Prostate gland (tissue), 2 donors: ENCODE measurements around the gene FTH1. TPM values are rescaled to one million over a fixed set of nuclear protein-coding genes. Genes with fewer than 3 reads are reported as not detected.

Experiments used
- DNase-seq: peaks from one replicate; pipeline ENCODE4 v3.0.0-alpha.2; 2019; ENCODE audit warnings: low spot score
- H3K27ac ChIP-seq, 2 donors: fragments of 200-600 bp; sonication (generic); 2 replicates each; pipeline ENCODE4 v1.5.1; 2017 to 2019
- H3K27me3 ChIP-seq: fragments of 200-600 bp; sonication (generic); replicated peaks from 2 replicates; pipeline ENCODE4 v1.5.1; 2019; ENCODE audit not compliant: insufficient read depth
- H3K36me3 ChIP-seq, 2 donors: fragments of 200-600 bp; sonication (generic); 1 replicate in 1 of 2; 2 replicates in 1 of 2; pipeline versions ENCODE4 v1.5.1 to v1.8.1; 2017 to 2019
- H3K4me1 ChIP-seq: fragments of 200-600 bp; sonication (generic); replicated peaks from 2 replicates; pipeline ENCODE4 v1.5.1; 2019
- H3K4me3 ChIP-seq, 2 donors: fragments of 200-600 bp; sonication (generic); 2 replicates each; pipeline ENCODE4 v1.5.1; 2017 to 2019
- H3K9me3 ChIP-seq: fragments of 200-600 bp; sonication (generic); 2 replicates; pipeline ENCODE4 v1.5.1; 2017
- POLR2A ChIP-seq: fragments of 450-650 bp; IDR thresholded peaks from one replicate; pipeline ENCODE4 v1.6.1; 2016; ENCODE audit warnings: antibody characterized with exemption, mild to moderate bottlenecking
- POLR2AphosphoS5 ChIP-seq: sonication (generic); formaldehyde crosslinking; IDR thresholded peaks from one replicate; pipeline ENCODE4 v1.6.1; 2017; ENCODE audit warnings: antibody characterized with exemption
- WGBS: methylation state at CpG from one replicate; pipeline ENCODE4 v1.1.5; 2018; 5-methylcytosine and 5-hydroxymethylcytosine counted together
- intact Hi-C: fragments of 100-400 bp; cut with DNase I; formaldehyde crosslinking; loops from one replicate; pipeline ENCODE4 v1.14.2; 2022
- total RNA-seq, 2 donors: library from RNA; depleted of rRNA; stranded (reverse); fragments of >200 nt; gene quantifications; one replicate each; pipeline ENCODE4 v1.1.0, GENCODE V29; 2016
- TF ChIP-seq, protein P1 (sequence below), 4 experiments: fragments of 200-600 bp in 2 of 4; fragments of 450-650 bp in 2 of 4; sonication (generic) in 2 of 4; IDR thresholded peaks; 1 replicate in 3 of 4; 2 replicates in 1 of 4; pipeline ENCODE4 v1.5.1; 2016 to 2019; ENCODE audit warnings: antibody characterized with exemption in 4 of 4, mild to moderate bottlenecking in 2 of 4, moderate library complexity in 2 of 4

FTH1 gene
- total RNA-seq, 2 donors from 2014 or later, result 1,344 to 1,560 TPM

DNA sequence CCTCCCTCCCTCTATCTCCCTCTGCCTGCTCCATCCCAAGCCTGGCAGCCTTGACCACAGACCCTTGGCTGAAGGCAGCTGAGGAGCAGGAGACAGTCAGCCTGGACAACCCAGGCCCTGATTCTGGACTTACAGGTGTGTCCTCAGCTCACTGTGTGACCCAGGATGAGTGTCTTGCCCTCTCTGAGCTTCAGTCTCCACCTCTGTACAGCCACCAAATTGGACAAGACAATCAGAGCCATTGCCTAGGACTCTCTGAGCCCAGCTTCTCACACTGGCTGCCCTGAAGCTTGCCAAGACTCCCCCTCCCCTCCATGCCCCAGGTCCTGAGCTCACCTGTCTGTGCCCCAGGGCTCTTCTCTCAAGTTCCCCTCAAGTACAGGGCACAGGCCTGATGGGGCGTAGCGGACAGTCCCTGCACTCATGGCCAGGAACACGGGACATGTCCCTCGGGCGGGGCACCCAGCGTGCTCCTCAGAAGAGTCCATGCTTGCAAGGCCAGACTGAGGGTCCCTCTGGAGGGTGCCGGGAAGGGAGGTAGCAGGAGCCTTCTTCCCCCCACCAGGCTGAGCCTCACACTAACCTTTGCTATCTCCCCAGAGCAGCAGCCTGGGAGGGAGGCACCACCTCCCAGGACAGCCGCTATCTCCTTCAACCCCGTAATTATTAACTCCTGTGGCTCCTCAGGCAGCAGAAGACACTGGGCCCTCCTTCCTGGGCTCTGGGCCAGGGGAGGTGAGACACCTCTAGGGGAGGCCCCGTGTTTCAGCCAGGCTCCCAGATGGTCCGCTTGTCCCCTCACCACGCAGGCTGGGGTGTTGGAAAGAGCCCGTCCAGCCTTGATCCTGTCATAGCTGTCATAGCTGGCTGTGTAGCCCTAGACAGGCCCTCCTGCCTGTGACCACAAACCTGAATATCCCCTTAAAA lies 47.5 kb downstream of the FTH1 start:
- Histone ChIP-seq H3K27ac (no peak overlapping the region), H3K36me3 (no peaks in the 10 kb centered on the region), H3K4me3 (no peak overlapping the region), H3K9me3 (no peaks in the 10 kb centered on the region), H3K27me3 (no peaks in the 10 kb centered on the region), H3K4me1 (peaks cover 4% of the 10 kb centered on the region)
- TF ChIP-seq, protein P1, sequence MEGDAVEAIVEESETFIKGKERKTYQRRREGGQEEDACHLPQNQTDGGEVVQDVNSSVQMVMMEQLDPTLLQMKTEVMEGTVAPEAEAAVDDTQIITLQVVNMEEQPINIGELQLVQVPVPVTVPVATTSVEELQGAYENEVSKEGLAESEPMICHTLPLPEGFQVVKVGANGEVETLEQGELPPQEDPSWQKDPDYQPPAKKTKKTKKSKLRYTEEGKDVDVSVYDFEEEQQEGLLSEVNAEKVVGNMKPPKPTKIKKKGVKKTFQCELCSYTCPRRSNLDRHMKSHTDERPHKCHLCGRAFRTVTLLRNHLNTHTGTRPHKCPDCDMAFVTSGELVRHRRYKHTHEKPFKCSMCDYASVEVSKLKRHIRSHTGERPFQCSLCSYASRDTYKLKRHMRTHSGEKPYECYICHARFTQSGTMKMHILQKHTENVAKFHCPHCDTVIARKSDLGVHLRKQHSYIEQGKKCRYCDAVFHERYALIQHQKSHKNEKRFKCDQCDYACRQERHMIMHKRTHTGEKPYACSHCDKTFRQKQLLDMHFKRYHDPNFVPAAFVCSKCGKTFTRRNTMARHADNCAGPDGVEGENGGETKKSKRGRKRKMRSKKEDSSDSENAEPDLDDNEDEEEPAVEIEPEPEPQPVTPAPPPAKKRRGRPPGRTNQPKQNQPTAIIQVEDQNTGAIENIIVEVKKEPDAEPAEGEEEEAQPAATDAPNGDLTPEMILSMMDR (IDR thresholded peaks at IDR 0.05), result no peak
- TF ChIP-seq POLR2A, result no peak
- TF ChIP-seq POLR2AphosphoS5, result no peak
- intact Hi-C loops, result no loop called here
- no peak for DNase-seq
- 63% methylated on average over 13 of the region's 13 CpGs for WGBS

DNA sequence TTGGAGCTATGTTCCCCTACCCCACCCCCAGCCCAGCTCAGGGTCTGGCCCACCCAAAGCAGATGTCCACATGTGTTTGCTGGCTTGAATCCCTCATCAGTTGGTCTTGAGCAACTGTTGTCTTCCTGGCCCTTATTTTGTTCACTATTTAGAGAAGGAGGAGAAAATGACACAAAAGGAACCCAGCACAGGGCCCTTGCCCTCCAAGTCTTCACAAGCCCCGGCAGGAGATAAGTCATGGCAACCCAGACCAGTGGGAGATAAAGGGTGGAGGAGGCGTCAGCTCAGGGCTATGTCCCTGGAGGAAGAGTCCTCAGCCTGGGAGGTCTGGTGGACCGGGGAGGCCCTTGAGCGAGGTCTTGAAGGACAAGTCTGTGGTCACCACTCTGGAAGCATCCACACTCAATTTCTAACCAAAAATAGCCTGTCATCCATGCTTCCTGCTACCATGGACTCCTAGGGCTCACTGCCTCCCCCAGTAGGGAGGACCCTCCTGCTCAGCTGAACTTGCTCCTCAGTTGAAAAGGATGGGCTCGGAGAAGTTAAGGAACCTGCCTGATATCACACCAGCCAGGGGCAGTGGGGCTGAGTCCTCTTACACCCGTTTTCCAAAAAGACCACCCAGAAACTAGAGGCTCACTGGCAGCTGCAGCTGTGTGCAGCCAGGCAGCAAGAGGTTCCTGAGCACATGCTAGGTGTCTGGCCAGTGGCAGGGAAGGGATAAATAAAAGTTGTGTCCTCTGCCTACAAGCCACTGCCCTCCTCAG lies 48.3 kb downstream of the FTH1 start:
- H3K27ac ChIP-seq, result no peak overlapping the region
- TF ChIP-seq POLR2AphosphoS5 (no peak), POLR2A (no peak)
- TF ChIP-seq, protein P1 (IDR thresholded peaks at IDR 0.05), result no peak
- H3K36me3 ChIP-seq, result no peaks in the 10 kb centered on the region
- no peaks in the 10 kb centered on the region for H3K9me3 ChIP-seq
- H3K4me1 ChIP-seq, result peaks cover 4% of the 10 kb centered on the region
- no peak for DNase-seq
- no peak overlapping the region for H3K4me3 ChIP-seq
- intact Hi-C loops, result no loop called here
- H3K27me3 ChIP-seq, result no peaks in the 10 kb centered on the region
- 73% methylated on average over 6 of the region's 6 CpGs for WGBS

DNA sequence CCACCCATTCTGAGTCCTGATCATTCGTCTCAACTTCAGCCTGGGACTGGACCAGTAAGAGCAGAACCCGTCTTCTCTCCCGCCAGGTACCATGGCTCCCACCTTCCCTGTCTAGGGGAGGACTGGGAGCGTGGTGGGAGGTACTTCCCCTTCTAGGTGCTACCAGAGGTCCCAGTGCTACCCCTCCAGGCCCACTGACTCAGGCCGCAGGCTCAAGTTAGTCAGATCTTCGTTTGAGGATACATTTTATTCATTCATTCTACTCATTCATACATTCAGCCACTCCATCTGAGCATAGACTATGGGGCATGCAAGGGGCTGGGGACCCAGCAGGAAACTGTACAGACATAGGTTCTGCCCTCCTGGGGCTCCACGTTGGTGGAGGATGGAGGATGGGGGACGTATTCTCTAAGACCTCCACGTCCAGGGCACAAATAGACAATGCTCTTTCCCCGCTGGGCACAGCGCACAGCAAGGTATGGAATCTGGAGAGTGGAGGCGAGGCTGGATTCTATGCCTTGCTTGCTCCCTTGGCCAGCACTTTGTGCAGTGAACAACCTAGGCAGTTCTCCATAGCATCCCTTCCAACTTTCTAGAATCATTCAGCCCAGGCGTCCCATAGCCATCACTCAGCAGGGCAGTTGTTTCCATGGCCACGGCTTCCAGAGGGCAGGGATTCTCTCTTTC lies 49.0 kb downstream of the FTH1 start:
- no peaks in the 10 kb centered on the region for H3K9me3 ChIP-seq
- TF ChIP-seq, protein P1 (IDR thresholded peaks at IDR 0.05), result no peak
- TF ChIP-seq POLR2A (no peak), POLR2AphosphoS5 (no peak)
- no peak overlapping the region for H3K4me3 ChIP-seq
- 88% methylated on average over 14 of the region's 14 CpGs for whole genome bisulfite sequencing
- peak overlapping the region; percentile 55 to 61 for H3K27ac ChIP-seq
- H3K4me1 ChIP-seq, result peaks cover 4% of the 10 kb centered on the region
- no peaks in the 10 kb centered on the region for H3K36me3 ChIP-seq
- intact Hi-C loops, result no loop called here
- no peak for DNase-seq
- H3K27me3 ChIP-seq, result no peaks in the 10 kb centered on the region

DNA sequence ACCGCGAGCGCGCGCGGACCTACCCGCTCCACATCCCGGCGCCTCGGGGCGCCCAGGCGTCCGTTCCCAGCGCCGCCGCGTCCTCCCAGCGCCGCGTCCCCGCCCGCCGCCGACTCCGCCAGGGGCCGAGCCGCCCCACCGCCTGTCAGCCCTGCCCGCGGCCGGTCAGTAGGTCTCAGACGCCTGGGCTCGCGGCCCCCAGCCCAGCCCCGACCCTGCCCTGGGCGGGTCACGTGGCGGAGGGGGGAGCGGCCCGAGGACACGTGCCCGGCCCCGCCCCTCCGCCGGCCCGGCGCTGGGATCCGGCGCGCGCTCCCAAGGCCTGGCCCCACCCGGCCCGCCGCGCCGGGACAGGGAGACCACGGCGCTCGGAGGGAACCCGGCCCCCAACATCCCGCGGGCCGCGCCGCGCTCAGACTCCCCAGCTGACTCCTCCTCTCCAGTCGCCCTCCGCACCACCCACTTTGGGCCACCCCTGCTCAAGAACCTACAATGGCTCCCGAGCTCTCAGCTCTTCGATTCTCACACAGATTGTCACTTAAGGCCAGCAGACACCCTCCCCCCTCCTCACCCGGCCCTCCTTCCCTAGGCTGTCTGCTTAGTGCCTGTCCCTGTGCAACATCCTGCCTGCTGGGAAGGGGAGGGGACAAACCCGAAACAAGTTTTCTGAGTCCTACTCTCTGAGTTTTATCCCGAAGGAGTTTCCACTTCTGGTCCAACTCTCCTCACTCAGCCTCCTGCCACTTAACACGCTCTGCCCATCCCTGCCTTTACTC lies 49.9 kb downstream of the FTH1 start, which contains the start of gene RAB3IL1:
RAB3IL1 (minus strand) TSS at position 233 of the 776 bp plus-strand sequence; CDS start at position 34, 199 bp downstream.
- intact Hi-C loops, result no loop called here
- Histone ChIP-seq H3K27me3 (no peaks in the 10 kb centered on the region), H3K36me3 (no peaks in the 10 kb centered on the region), H3K4me1 (peaks cover 4% of the 10 kb centered on the region), H3K4me3 (peak within 1 kb of the TSS; percentile 51 to 60), H3K9me3 (no peaks in the 10 kb centered on the region), H3K27ac (peak within 1 kb of the TSS; percentile 55 to 61)
- 4% methylated on average over 21 of the region's 74 CpGs for WGBS
- DNase-seq, result no peak
- TF ChIP-seq, protein P1 (IDR thresholded peaks at IDR 0.05), result peak in 1 of 4 experiments; percentile 9
- no peak for TF ChIP-seq POLR2AphosphoS5
